Ovary (tissue), 9 donors: Measurements from ENCODE around the gene CADPS2. TPM values are rescaled to one million over a fixed set of nuclear protein-coding genes. Genes with fewer than 3 reads are reported as not detected.

Experiments
- DNase-seq, 5 donors: peaks; one replicate each; pipeline ENCODE4 v3.0.0-alpha.2; 2019 to 2020
- H3K27ac ChIP-seq, 2 donors: fragments of 200-600 bp; one replicate each; pipeline versions ENCODE4 v1.5.1 to v1.8.0; 2019 to 2022
- H3K27me3 ChIP-seq: fragments of 200-600 bp; one replicate; pipeline ENCODE4 v1.8.0; 2022
- H3K36me3 ChIP-seq: fragments of 200-600 bp; sonication (generic); one replicate; pipeline ENCODE4 v1.5.1; 2019
- H3K4me1 ChIP-seq: one replicate; pipeline ENCODE4 v1.8.1; 2013; ENCODE audit warnings: mild to moderate bottlenecking, moderate library complexity; ENCODE audit not compliant: insufficient read depth
- H3K4me3 ChIP-seq: fragments of 200-600 bp; sonication (generic); one replicate; pipeline ENCODE4 v1.5.1; 2017
- H3K9me3 ChIP-seq, 2 donors: fragments of 200-600 bp in 1 of 2; sonication (generic) in 1 of 2; one replicate each; pipeline versions ENCODE4 v1.5.1 to v1.8.1; 2013 to 2019; ENCODE audit warnings: mild to moderate bottlenecking in 1 of 2, moderate library complexity in 1 of 2
- EP300 ChIP-seq: sonication (generic); formaldehyde crosslinking; IDR thresholded peaks from one replicate; pipeline ENCODE4 v1.6.1; 2017; ENCODE audit warnings: antibody characterized with exemption
- POLR2A ChIP-seq: fragments of 450-650 bp; IDR thresholded peaks from one replicate; pipeline ENCODE4 v1.6.1; 2017; ENCODE audit warnings: antibody characterized with exemption, mild to moderate bottlenecking, moderate library complexity
- WGBS, 3 donors: extraction: QIAGEN DNeasy Blood & Tissue Kit in 1 of 3; methylation state at CpG; one replicate each; pipeline versions ENCODE4 v1.1.5 to v1.1.7; 2013 to 2017; 5-methylcytosine and 5-hydroxymethylcytosine counted together
- intact Hi-C, 4 donors: fragments of 100-400 bp; cut with DNase I; formaldehyde crosslinking; loops; one replicate each; pipeline versions ENCODE4 v1.11.0 to v1.15.1; 2022 to 2023
- polyA plus RNA-seq, 2 donors: library from polyadenylated mRNA; stranded (reverse); fragments of 200-250 nt in 1 of 2; fragments of 350-450 nt in 1 of 2; fragmentation: Illumina TruSeq in 1 of 2; extraction: RNeasy Lipid Tissue Mini Kit (QIAGEN cat#74804) in 1 of 2; gene quantifications; one replicate each; pipeline ENCODE4 v1.2.3, GENCODE V29; 2013 to 2014
- total RNA-seq, 7 donors: library from RNA; depleted of rRNA in 2 of 7; stranded (reverse); fragments of >200 nt in 2 of 7; fragmentation: NEBNext Ultra II Directional in 3 of 7; extraction: Animal tissue kit (Norgen Biotek cat#: 25700) in 3 of 7; gene quantifications; one replicate each; pipeline versions ENCODE4 v1.1.0 to v1.2.4, GENCODE V29; 2016 to 2023
- TF ChIP-seq, protein P1 (sequence below), 3 donors: fragments of 450-650 bp in 2 of 3; fragments of 200-600 bp in 1 of 3; IDR thresholded peaks; one replicate each; pipeline versions ENCODE4 v1.5.1 to v1.8.0; 2016 to 2022; ENCODE audit warnings: antibody characterized with exemption in 3 of 3, mild to moderate bottlenecking in 1 of 3
- donor health status: DM: no; HTN: no; CAD: no; lungs with moderate emphysema.
- donor health status: DM: no; HTN: no; CAD: no.
- donor health status: Bipolar disorder and iron deficiency.
- donor health status: DM: yes; HTN: yes; CAD: no.
- donor health status: DM: no; HTN: no; CAD: no.
- donor health status: DM: yes; HTN: yes; CAD: no.

CADPS2 gene
- total and polyA plus RNA-seq, 9 donors: 10.1 to 26.7 (median 16.6) TPM

DNA sequence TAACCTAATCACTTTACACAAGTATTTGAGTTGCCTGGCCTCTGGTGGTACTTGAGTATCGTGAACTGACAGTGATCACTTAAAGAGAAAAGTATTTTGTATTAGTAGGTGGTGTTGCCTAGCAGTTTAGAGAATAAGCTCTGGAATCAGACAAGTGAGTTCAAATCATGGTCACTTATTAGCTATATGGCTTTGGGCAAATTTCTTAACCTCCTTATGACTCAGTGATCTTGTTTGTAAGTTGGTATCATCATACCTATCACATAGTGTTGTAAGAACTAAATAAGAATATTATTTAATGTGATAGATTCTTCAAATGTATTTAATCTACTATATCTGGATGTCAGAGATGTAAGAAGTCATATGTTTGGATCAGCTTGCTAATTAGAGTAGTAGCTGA, 351.2 kb downstream of the CADPS2 start:
- no peak overlapping the region for H3K4me3 ChIP-seq
- no peaks in the 10 kb centered on the region for H3K4me1 ChIP-seq
- DNase-seq: no peak
- no peak overlapping the region for H3K27ac ChIP-seq
- H3K36me3 ChIP-seq: no peaks in the 10 kb centered on the region
- H3K27me3 ChIP-seq: no peaks in the 10 kb centered on the region
- H3K9me3 ChIP-seq: no peaks in the 10 kb centered on the region
- TF ChIP-seq, protein P1, sequence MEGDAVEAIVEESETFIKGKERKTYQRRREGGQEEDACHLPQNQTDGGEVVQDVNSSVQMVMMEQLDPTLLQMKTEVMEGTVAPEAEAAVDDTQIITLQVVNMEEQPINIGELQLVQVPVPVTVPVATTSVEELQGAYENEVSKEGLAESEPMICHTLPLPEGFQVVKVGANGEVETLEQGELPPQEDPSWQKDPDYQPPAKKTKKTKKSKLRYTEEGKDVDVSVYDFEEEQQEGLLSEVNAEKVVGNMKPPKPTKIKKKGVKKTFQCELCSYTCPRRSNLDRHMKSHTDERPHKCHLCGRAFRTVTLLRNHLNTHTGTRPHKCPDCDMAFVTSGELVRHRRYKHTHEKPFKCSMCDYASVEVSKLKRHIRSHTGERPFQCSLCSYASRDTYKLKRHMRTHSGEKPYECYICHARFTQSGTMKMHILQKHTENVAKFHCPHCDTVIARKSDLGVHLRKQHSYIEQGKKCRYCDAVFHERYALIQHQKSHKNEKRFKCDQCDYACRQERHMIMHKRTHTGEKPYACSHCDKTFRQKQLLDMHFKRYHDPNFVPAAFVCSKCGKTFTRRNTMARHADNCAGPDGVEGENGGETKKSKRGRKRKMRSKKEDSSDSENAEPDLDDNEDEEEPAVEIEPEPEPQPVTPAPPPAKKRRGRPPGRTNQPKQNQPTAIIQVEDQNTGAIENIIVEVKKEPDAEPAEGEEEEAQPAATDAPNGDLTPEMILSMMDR (IDR thresholded peaks at IDR 0.05): no peak
- no peak for TF ChIP-seq EP300
- TF ChIP-seq POLR2A: no peak
- intact Hi-C loops: no loop called here
- 87 to 88% (median 87%) methylated on average over 1 of the region's 1 CpG for WGBS, 3 donors

DNA sequence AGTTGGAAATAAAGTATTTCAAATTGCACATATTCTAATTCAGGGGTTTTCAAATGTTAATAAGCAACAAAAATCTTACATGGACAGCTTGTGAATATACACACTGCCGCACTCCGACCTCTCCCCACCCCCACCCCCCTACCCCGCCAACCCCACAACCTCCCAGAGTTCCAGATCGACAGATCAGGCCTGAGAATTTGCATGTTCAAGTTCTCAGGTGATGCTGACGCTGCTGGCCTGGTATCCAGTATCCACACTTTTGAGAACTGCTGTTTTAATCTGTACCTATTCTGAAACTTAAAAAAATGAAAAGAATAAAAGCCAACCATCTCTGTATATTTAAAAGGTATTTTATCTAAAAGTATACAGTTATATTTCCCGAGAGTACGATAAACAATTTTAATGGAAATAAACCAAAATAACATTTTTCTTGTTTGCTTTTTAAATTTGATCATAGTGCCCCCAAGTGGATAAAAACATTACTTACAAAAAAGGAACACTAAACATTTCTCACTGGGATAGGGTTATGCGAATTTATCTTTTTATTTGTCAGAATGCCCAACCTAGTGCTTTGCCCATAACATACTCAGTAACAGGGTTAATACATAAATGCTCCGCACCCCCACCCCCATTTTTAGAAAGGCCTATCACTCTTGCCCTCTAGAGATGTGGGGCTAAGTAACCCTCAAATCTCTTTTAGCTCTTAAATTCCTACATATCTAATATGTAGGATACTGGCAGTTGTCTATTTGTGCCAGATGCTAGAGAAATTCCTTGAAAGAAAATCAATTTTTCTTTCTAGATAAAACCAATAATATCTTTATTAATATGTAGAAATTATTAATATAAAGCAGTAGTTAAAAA, 353.6 kb downstream of the CADPS2 start:
- H3K27me3 ChIP-seq: no peaks in the 10 kb centered on the region
- no peak overlapping the region for H3K27ac ChIP-seq
- H3K9me3 ChIP-seq: no peaks in the 10 kb centered on the region
- 31 to 35% (median 33%) methylated on average over 9 of the region's 9 CpGs for WGBS, 3 donors
- H3K36me3 ChIP-seq: no peaks in the 10 kb centered on the region
- intact Hi-C loops: no loop called here
- no peak for DNase-seq
- H3K4me1 ChIP-seq: no peaks in the 10 kb centered on the region
- no peak for TF ChIP-seq POLR2A
- TF ChIP-seq, protein P1 (IDR thresholded peaks at IDR 0.05): no peak
- TF ChIP-seq EP300: no peak
- H3K4me3 ChIP-seq: no peak overlapping the region

DNA sequence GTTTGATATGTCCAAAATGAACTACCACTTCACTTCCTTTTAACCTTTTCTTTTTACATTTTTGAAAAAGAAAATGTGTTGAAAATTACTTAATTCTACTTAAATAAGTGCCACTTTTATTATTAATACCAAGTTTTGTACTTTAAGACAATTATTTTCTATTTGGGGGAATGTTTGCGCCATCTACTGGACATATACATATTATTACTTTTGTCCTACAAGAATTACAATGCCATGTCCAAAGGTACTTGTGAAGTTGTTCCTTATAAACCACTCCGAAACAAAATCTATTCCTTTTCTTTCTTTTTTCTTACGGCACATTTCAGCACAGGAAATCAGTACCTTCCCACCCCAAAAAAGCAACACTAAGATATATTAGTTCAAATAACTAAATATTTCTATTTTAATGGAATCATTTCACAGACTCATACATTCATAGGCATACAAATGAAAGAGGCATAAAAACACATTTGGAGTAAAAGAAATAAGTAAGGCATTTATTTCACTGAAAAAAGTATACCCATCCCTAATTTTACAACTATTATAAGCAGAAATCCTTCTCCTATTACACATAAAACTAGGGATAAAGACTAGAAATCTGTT, 357.3 kb downstream of the CADPS2 start:
- intact Hi-C loops: loop anchor here in 2 of 4 donors (5.0 kb wide), 1 partner anchor 307 kb away; no protein-coding TSS in a partner anchor
- DNase-seq: no peak
- no peaks in the 10 kb centered on the region for H3K9me3 ChIP-seq
- H3K4me3 ChIP-seq: no peak overlapping the region
- TF ChIP-seq, protein P1 (IDR thresholded peaks at IDR 0.05): peak in 2 of 3 donors; percentile 10 to 25
- TF ChIP-seq POLR2A: no peak
- TF ChIP-seq EP300: no peak
- H3K36me3 ChIP-seq: no peaks in the 10 kb centered on the region
- H3K4me1 ChIP-seq: no peaks in the 10 kb centered on the region
- no peak overlapping the region for H3K27ac ChIP-seq
- WGBS, 3 donors: 15 to 18% (median 16%) methylated on average over 3 of the region's 3 CpGs
- no peaks in the 10 kb centered on the region for H3K27me3 ChIP-seq

DNA sequence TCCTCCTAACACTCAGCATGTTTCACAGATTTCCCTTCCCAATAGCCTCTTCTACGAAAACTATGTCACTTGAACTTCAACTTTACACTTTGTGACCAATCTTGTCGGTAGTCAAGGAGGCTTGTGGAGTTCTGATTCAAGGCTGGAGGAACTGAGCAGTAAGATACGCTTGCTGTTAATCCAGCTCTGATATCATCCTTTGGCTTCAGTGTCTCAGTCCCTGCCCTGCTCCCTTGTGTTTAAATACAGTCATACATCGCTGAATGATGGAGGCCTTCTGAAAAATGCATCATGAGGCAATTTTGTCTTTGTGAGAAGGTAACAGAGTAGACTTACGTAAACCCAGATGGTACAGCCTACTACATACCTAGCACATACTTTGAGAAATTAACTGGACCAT, 360.9 kb downstream of the CADPS2 start:
- Histone ChIP-seq H3K4me3 (no peak overlapping the region), H3K4me1 (no peaks in the 10 kb centered on the region), H3K36me3 (no peaks in the 10 kb centered on the region), H3K9me3 (no peaks in the 10 kb centered on the region), H3K27ac (no peak overlapping the region), H3K27me3 (no peaks in the 10 kb centered on the region)
- intact Hi-C loops: loop anchor here in 2 of 4 donors (5.0 kb wide), 1 partner anchor 303 kb away; no protein-coding TSS in a partner anchor
- 93 to 97% (median 97%) methylated on average over 5 of the region's 5 CpGs for WGBS, 3 donors
- no peak for TF ChIP-seq POLR2A
- no peak for TF ChIP-seq EP300
- TF ChIP-seq, protein P1 (IDR thresholded peaks at IDR 0.05): no peak
- no peak for DNase-seq
